Endothelial cell (in vitro differentiated cells): ENCODE measurements around the gene HOPX. TPM values are rescaled to one million over a fixed set of nuclear protein-coding genes. Genes with fewer than 3 reads are reported as not detected.
"Not testable (repeated sequence)": the region's sequence is repeated elsewhere in the genome, so short reads cannot be mapped to it uniquely, and the experiment has no call there.

Experiments
- DNase-seq: peaks from one replicate; pipeline ENCODE4 v3.0.0; 2021; ENCODE audit warnings: low spot score
- H3K27ac Mint-ChIP-seq: one replicate; pipeline ENCODE4 v1.8.0; 2021; ENCODE audit warnings: mixed read lengths, inconsistent platforms; ENCODE audit not compliant: unreplicated experiment
- H3K27me3 Mint-ChIP-seq: one replicate; pipeline ENCODE4 v1.8.0; 2021; ENCODE audit warnings: mild to moderate bottlenecking, moderate library complexity, mixed read lengths, inconsistent platforms; ENCODE audit not compliant: unreplicated experiment
- H3K36me3 Mint-ChIP-seq: one replicate; pipeline ENCODE4 v1.8.0; 2021; ENCODE audit warnings: mild to moderate bottlenecking, low read depth, mixed read lengths, inconsistent platforms; ENCODE audit not compliant: unreplicated experiment
- H3K4me1 Mint-ChIP-seq: one replicate; pipeline ENCODE4 v1.8.0; 2021; ENCODE audit warnings: mild to moderate bottlenecking, mixed read lengths, inconsistent platforms; ENCODE audit not compliant: unreplicated experiment
- H3K4me3 Mint-ChIP-seq: one replicate; pipeline ENCODE4 v1.8.0; 2021; ENCODE audit warnings: mild to moderate bottlenecking, mixed read lengths, inconsistent platforms; ENCODE audit not compliant: unreplicated experiment
- H3K9me3 Mint-ChIP-seq: one replicate; pipeline ENCODE4 v1.8.0; 2021; ENCODE audit warnings: mixed read lengths, inconsistent platforms; ENCODE audit not compliant: unreplicated experiment
- CTCF ChIP-seq: fragments of 200-600 bp; sonication (generic); IDR thresholded peaks from one replicate; pipeline ENCODE4 v1.5.0; 2021; ENCODE audit warnings: antibody characterized with exemption; ENCODE audit not compliant: unreplicated experiment
- total RNA-seq: library from RNA; stranded (reverse); fragmentation: NEBNext Ultra II Directional; extraction: Animal tissue kit (Norgen Biotek cat#: 25700); gene quantifications from one replicate; pipeline ENCODE4 v1.2.1, GENCODE V29; 2021; ENCODE audit not compliant: unreplicated experiment

Gene HOPX
- total RNA-seq, 1 donor from 2014 or later = 4.2 TPM

- peaks cover 8% of the 10 kb centered on the region for H3K27me3 Mint-ChIP-seq
- no peak for DNase-seq
- H3K9me3 Mint-ChIP-seq = no peaks in the 10 kb centered on the region
- H3K27ac Mint-ChIP-seq = no peak overlapping the region
- no peaks in the 10 kb centered on the region for H3K36me3 Mint-ChIP-seq
- peaks cover 8% of the 10 kb centered on the region for H3K4me1 Mint-ChIP-seq
- H3K4me3 Mint-ChIP-seq = no peak overlapping the region
- TF ChIP-seq CTCF = no peak
Observed at GRCh38 chr4:56606385-56606784, 74.7 kb downstream of the HOPX start.

- H3K27ac Mint-ChIP-seq, DNase-seq, H3K4me3 Mint-ChIP-seq, H3K36me3 Mint-ChIP-seq, H3K27me3 Mint-ChIP-seq, H3K9me3 Mint-ChIP-seq, H3K4me1 Mint-ChIP-seq: not testable (repeated sequence)
Observed at GRCh38 chr4:56605464-56605863, 75.6 kb downstream of the HOPX start.

DNA sequence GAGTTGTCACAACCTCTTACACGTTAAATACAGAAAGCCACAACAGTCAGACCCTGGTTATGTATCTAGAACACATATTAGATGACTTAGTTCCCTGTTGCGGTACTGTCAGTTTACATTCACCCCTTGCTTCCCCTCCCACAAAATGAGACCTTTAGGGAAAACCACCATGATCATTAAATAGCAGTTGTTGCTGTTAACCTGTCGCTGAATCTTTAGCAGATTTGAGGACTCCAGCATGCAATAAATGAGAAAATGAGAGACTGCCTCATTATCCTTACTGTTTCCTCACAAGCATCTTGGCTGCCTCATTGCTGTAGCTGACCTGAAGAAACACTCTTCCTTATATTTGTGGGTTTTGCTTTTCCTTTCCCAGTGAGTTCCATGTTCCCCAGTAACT lies 77.8 kb downstream of the HOPX start:
- no peak for TF ChIP-seq CTCF
- Mint-ChIP-seq H3K27me3 (peaks cover 4% of the 10 kb centered on the region), H3K4me1 (peaks cover 8% of the 10 kb centered on the region), H3K36me3 (no peaks in the 10 kb centered on the region), H3K9me3 (no peaks in the 10 kb centered on the region), H3K27ac (no peak overlapping the region), H3K4me3 (no peak overlapping the region)
- no peak for DNase-seq

Other genes with a start within 250 kb of the HOPX start
- gene PPAT, start 245.7 kb downstream of the HOPX start, total RNA-seq = 13.3 TPM
- 74.8 TPM for gene PAICS, start 245.0 kb downstream of the HOPX start, total RNA-seq
- gene SRP72, start 213.7 kb downstream of the HOPX start, total RNA-seq = 142 TPM
- gene ARL9, start 175.5 kb downstream of the HOPX start, total RNA-seq = not detected
- not detected for gene SPINK2, start 140.4 kb upstream of the HOPX start, total RNA-seq
- gene REST, start 226.6 kb upstream of the HOPX start, total RNA-seq = 70.4 TPM